HepG2 (cell line): ENCODE data around the gene PPP3R1. TPM values are rescaled to one million over a fixed set of nuclear protein-coding genes. Genes with fewer than 3 reads are reported as not detected.

Experiments
- CC2D1A ChIP-seq: sonication (generic); formaldehyde crosslinking; IDR thresholded peaks from 2 replicates; pipeline ENCODE4 v1.8.1; 2023; ENCODE audit warnings: mild to moderate bottlenecking, missing genetic modification reagents
- CCDC6 ChIP-seq: sonication (generic); formaldehyde crosslinking; IDR thresholded peaks from 2 replicates; pipeline ENCODE4 v1.8.1; 2022; ENCODE audit warnings: mild to moderate bottlenecking, missing genetic modification reagents, moderate library complexity
- ELF3 ChIP-seq: IDR thresholded peaks from 2 replicates; pipeline ENCODE4 v1.6.1; 2016; ENCODE audit warnings: missing genetic modification reagents, missing compliant biosample characterization
- JARID2 ChIP-seq: sonication (generic); formaldehyde crosslinking; IDR thresholded peaks from 2 replicates; pipeline ENCODE4 v1.8.1; 2023; ENCODE audit warnings: missing genetic modification reagents, inconsistent platforms; ENCODE audit not compliant: insufficient replicate concordance
- KDM6A ChIP-seq: IDR thresholded peaks from 2 replicates; pipeline ENCODE4 v1.6.1; 2016; ENCODE audit warnings: low read depth
- MYC ChIP-seq: sonication (generic); formaldehyde crosslinking; IDR thresholded peaks from 2 replicates; pipeline ENCODE4 v1.9.0; 2021; ENCODE audit warnings: missing genetic modification reagents, borderline replicate concordance
- NR1H2 ChIP-seq: sonication (generic); formaldehyde crosslinking; IDR thresholded peaks from 2 replicates; pipeline ENCODE4 v1.8.1; 2022; ENCODE audit warnings: low read depth, missing genetic modification reagents, borderline replicate concordance
- REXO4 ChIP-seq: sonication (generic); formaldehyde crosslinking; IDR thresholded peaks from 2 replicates; pipeline ENCODE4 v1.8.0; 2022; ENCODE audit warnings: missing genetic modification reagents, mild to moderate bottlenecking, borderline replicate concordance
- TAF15 ChIP-seq: fragments of 200-400 bp; formaldehyde crosslinking; IDR thresholded peaks from one replicate; pipeline ENCODE4 v1.6.1; 2018; ENCODE audit warnings: mild to moderate bottlenecking, low read depth, low read length; ENCODE audit not compliant: poor library complexity, severe bottlenecking
- ZNF138 ChIP-seq: sonication (generic); formaldehyde crosslinking; IDR thresholded peaks from 2 replicates; pipeline ENCODE4 v1.5.0; 2020; ENCODE audit warnings: mild to moderate bottlenecking, low read depth, missing genetic modification reagents
- ZNF225 ChIP-seq: sonication (generic); formaldehyde crosslinking; IDR thresholded peaks from 2 replicates; pipeline ENCODE4 v1.4.0; 2020; ENCODE audit warnings: mild to moderate bottlenecking, missing genetic modification reagents
- ZNF362 ChIP-seq: sonication (generic); formaldehyde crosslinking; IDR thresholded peaks from 2 replicates; pipeline ENCODE4 v1.4.0; 2020; ENCODE audit warnings: missing genetic modification reagents, mild to moderate bottlenecking, borderline replicate concordance
- polyA plus RNA-seq, 8 experiments: library from polyadenylated mRNA; depleted of rRNA in 3 of 8; stranded (reverse) in 7 of 8; unstranded in 1 of 8; fragments of >200 nt; fragmentation: Illumina TruSeq in 4 of 8; extraction: Trizol in 4 of 8; gene quantifications; 2 replicates each; pipeline versions ENCODE4 v1.2.1 to v1.2.3, GENCODE V29; 2011 to 2016; ENCODE audit warnings: low read depth in 4 of 8, missing spikeins in 1 of 8, mixed read lengths in 1 of 8; ENCODE audit not compliant: insufficient read depth in 1 of 8
- total RNA-seq, 5 experiments: library from RNA; depleted of rRNA; stranded (reverse); fragments of >200 nt; fragmentation: Illumina TruSeq; extraction: Trizol; gene quantifications; 2 replicates each; pipeline ENCODE4 v1.2.3, GENCODE V29; 2016; ENCODE audit warnings: low read depth in 1 of 5
- TF ChIP-seq, protein P1 (sequence below): sonication (generic); formaldehyde crosslinking; IDR thresholded peaks from 2 replicates; pipeline ENCODE4 v1.4.0; 2020; ENCODE audit warnings: missing genetic modification reagents, borderline replicate concordance
- TF ChIP-seq, protein P2 (sequence below): sonication (generic); formaldehyde crosslinking; IDR thresholded peaks from 2 replicates; pipeline ENCODE4; 2020; ENCODE audit warnings: missing genetic modification reagents, mild to moderate bottlenecking, borderline replicate concordance
- TF ChIP-seq, protein P3 (sequence below), 2 experiments: sonication (generic) in 1 of 2; formaldehyde crosslinking in 1 of 2; IDR thresholded peaks; 2 replicates each; pipeline versions ENCODE4 v1.4.0 to v1.6.1; 2016 to 2020; ENCODE audit warnings: borderline replicate concordance in 1 of 2, low read depth in 1 of 2, mild to moderate bottlenecking in 1 of 2, missing genetic modification reagents in 1 of 2

Gene PPP3R1
- total and polyA plus RNA-seq, 2 of the 13 experiments (the other 11 are each of a cell fraction or from before 2014, with no cell fraction given): 11.6 to 25.7 TPM

- TF ChIP-seq ZNF225 (CRISPR knock-in tag) (peak; percentile 85), MYC (CRISPR knock-in tag) (peak; percentile 99), CCDC6 (CRISPR knock-in tag) (peak; percentile 92), CC2D1A (CRISPR knock-in tag) (no peak), KDM6A (CRISPR knock-in tag) (0 out of 2 replicates have a peak, but pooled peaks have one; percentile 21), ZNF362 (CRISPR knock-in tag) (peak; percentile 50; the same call in 1 of the 2 replicates), ZNF138 (CRISPR knock-in tag) (peak; percentile 41; the same call in 1 of the 2 replicates), TAF15 (no peak), JARID2 (CRISPR knock-in tag) (no peak), NR1H2 (CRISPR knock-in tag) (no peak), ELF3 (CRISPR knock-in tag) (peak; percentile 49), REXO4 (no peak)
- TF ChIP-seq, protein P1, sequence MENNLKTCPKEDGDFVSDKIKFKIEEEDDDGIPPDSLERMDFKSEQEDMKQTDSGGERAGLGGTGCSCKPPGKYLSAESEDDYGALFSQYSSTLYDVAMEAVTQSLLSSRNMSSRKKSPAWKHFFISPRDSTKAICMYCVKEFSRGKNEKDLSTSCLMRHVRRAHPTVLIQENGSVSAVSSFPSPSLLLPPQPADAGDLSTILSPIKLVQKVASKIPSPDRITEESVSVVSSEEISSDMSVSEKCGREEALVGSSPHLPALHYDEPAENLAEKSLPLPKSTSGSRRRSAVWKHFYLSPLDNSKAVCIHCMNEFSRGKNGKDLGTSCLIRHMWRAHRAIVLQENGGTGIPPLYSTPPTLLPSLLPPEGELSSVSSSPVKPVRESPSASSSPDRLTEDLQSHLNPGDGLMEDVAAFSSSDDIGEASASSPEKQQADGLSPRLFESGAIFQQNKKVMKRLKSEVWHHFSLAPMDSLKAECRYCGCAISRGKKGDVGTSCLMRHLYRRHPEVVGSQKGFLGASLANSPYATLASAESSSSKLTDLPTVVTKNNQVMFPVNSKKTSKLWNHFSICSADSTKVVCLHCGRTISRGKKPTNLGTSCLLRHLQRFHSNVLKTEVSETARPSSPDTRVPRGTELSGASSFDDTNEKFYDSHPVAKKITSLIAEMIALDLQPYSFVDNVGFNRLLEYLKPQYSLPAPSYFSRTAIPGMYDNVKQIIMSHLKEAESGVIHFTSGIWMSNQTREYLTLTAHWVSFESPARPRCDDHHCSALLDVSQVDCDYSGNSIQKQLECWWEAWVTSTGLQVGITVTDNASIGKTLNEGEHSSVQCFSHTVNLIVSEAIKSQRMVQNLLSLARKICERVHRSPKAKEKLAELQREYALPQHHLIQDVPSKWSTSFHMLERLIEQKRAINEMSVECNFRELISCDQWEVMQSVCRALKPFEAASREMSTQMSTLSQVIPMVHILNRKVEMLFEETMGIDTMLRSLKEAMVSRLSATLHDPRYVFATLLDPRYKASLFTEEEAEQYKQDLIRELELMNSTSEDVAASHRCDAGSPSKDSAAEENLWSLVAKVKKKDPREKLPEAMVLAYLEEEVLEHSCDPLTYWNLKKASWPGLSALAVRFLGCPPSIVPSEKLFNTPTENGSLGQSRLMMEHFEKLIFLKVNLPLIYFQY (CRISPR knock-in tag): no peak; the same call in 1 of the 2 replicates
- TF ChIP-seq, protein P2, sequence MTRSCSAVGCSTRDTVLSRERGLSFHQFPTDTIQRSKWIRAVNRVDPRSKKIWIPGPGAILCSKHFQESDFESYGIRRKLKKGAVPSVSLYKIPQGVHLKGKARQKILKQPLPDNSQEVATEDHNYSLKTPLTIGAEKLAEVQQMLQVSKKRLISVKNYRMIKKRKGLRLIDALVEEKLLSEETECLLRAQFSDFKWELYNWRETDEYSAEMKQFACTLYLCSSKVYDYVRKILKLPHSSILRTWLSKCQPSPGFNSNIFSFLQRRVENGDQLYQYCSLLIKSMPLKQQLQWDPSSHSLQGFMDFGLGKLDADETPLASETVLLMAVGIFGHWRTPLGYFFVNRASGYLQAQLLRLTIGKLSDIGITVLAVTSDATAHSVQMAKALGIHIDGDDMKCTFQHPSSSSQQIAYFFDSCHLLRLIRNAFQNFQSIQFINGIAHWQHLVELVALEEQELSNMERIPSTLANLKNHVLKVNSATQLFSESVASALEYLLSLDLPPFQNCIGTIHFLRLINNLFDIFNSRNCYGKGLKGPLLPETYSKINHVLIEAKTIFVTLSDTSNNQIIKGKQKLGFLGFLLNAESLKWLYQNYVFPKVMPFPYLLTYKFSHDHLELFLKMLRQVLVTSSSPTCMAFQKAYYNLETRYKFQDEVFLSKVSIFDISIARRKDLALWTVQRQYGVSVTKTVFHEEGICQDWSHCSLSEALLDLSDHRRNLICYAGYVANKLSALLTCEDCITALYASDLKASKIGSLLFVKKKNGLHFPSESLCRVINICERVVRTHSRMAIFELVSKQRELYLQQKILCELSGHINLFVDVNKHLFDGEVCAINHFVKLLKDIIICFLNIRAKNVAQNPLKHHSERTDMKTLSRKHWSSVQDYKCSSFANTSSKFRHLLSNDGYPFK (CRISPR knock-in tag): peak; percentile 97
- TF ChIP-seq, protein P3, sequence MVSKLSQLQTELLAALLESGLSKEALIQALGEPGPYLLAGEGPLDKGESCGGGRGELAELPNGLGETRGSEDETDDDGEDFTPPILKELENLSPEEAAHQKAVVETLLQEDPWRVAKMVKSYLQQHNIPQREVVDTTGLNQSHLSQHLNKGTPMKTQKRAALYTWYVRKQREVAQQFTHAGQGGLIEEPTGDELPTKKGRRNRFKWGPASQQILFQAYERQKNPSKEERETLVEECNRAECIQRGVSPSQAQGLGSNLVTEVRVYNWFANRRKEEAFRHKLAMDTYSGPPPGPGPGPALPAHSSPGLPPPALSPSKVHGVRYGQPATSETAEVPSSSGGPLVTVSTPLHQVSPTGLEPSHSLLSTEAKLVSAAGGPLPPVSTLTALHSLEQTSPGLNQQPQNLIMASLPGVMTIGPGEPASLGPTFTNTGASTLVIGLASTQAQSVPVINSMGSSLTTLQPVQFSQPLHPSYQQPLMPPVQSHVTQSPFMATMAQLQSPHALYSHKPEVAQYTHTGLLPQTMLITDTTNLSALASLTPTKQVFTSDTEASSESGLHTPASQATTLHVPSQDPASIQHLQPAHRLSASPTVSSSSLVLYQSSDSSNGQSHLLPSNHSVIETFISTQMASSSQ (IDR thresholded peaks at IDR 0.05; ENCODE audit: low read depth): peak; percentile 53; the same call in 1 of the 2 replicates
- TF ChIP-seq, protein P3 (CRISPR knock-in tag; IDR thresholded peaks at IDR 0.05; ENCODE audit: borderline replicate concordance): peak; percentile 20; the same call in 1 of the 2 replicates
These were observed 94.8 kb downstream of the PPP3R1 start, which contains the start of gene PNO1 (continued) for GRCh38 chr2:68157402-68158133.
